ENCODE measurements around the gene SMIM38. TPM values are rescaled to one million over a fixed set of nuclear protein-coding genes. Genes with fewer than 3 reads are reported as not detected.

The SMIM38 gene
- total and polyA plus RNA-seq, 2 donors (not counting 1 experiment from before 2014, with no cell fraction given) = 1.2 to 1.6 TPM

DNA sequence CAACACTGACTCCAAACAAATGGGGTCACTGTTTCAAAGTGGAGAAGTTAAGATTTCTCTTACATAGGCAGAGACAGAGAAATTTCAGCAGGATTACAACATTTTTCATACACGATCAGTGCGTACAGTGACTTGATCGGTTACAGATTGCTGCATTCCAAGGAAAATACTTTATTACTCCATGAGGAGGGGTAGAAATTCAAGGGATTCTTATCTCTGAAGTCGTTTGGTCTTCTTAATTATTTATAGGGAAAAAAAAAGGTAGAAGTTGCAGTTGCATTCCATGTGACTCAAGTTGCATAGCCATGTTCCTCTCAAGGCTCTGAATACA lies 10.7 kb upstream of the SMIM38 start:
- ATAC-seq (ENCODE audit: low read depth) (no peak), DNase-seq (no peak)
- TF ChIP-seq EZH2 (IDR thresholded peaks at IDR 0.05; ENCODE audit: borderline replicate concordance, insufficient read depth, low read depth, low read length, poor library complexity, severe bottlenecking) = no peak
- no peak for TF ChIP-seq CTCF (IDR thresholded peaks at IDR 0.05)
- ChIA-PET POLR2A (no interaction called here), CTCF (no interaction called here)
- Histone ChIP-seq H3K79me2 (ENCODE audit: control insufficient read depth, insufficient read depth, low read length) (no peaks in the 10 kb centered on the region), H3K9me3 (ENCODE audit: control extremely low read depth in 1 of 3, control insufficient read depth in 2 of 3, insufficient read depth in 1 of 3, low read length in 2 of 3) (peaks cover 5 to 44% (median 32%) of the 10 kb centered on the region in 3 donors), H3K4me1 (ENCODE audit: control insufficient read depth in 2 of 2, insufficient read depth in 2 of 2, low read length in 2 of 2) (no peaks in the 10 kb centered on the region), H3K27me3 (replicated peaks in 1 of 4; ENCODE audit: control extremely low read depth in 1 of 4, control insufficient read depth in 3 of 4, insufficient read depth in 4 of 4, low read length in 3 of 4) (no peaks in the 10 kb centered on the region), H3K9ac (ENCODE audit: low read length) (no peak overlapping the region), H4K20me1 (ENCODE audit: control insufficient read depth, insufficient read depth, low read length, poor library complexity, severe bottlenecking) (no peaks in the 10 kb centered on the region), H3K36me3 (replicated peaks in 1 of 2; ENCODE audit: control extremely low read depth in 1 of 2, control insufficient read depth in 1 of 2, extremely low read depth in 1 of 2, insufficient read depth in 2 of 2, low read length in 1 of 2) (no peaks in the 10 kb centered on the region), H2AFZ (ENCODE audit: insufficient read depth, low read depth, low read length, poor library complexity, severe bottlenecking) (no peak overlapping the region), H3K4me2 (replicated peaks; ENCODE audit: low read depth, low read length, poor library complexity, severe bottlenecking) (no peak overlapping the region), H3K27ac (ENCODE audit: low read length in 2 of 2) (no peak overlapping the region), H3K4me3 (ENCODE audit: control extremely low read depth in 1 of 5, extremely low read depth in 1 of 5, insufficient read depth in 1 of 5, low read depth in 2 of 5, low read length in 4 of 5) (no peak overlapping the region)
- no peak overlapping the region for H3K4me3 Mint-ChIP-seq
- H3K4me1 Mint-ChIP-seq = no peaks in the 10 kb centered on the region
- peaks cover 16% of the 10 kb centered on the region for H3K9me3 Mint-ChIP-seq (ENCODE audit: insufficient read depth)
- no peak overlapping the region for H3K27ac Mint-ChIP-seq
- intact Hi-C loops (cut with micrococcal nuclease) = no loop called here
- no CpG with 5 or more reads among the region's 4 CpGs for WGBS (ENCODE audit: insufficient coverage)
- peaks cover 7% of the 10 kb centered on the region for H3K27me3 Mint-ChIP-seq

- POLR2A ChIA-PET = no interaction called here
These were observed 7.4 kb upstream of the SMIM38 start for GRCh38 chr11:69148377-69148762.

More at GRCh38 chr11:69148377-69148762, 7.4 kb upstream of the SMIM38 start:
- Mint-ChIP-seq H3K4me1 (no peaks in the 10 kb centered on the region), H3K9me3 (ENCODE audit: insufficient read depth) (peaks cover 17% of the 10 kb centered on the region), H3K4me3 (no peak overlapping the region), H3K27ac (no peak overlapping the region), H3K27me3 (peaks cover 7% of the 10 kb centered on the region)
- peaks cover 1 to 36% (median 16%) of the 10 kb centered on the region in 3 donors for H3K9me3 ChIP-seq (ENCODE audit: control extremely low read depth in 1 of 3, control insufficient read depth in 2 of 3, insufficient read depth in 1 of 3, low read length in 2 of 3)
- no peaks in the 10 kb centered on the region for H3K79me2 ChIP-seq (ENCODE audit: control insufficient read depth, insufficient read depth, low read length)
- intact Hi-C loops (cut with micrococcal nuclease) = no loop called here
- H3K4me1 ChIP-seq (ENCODE audit: control insufficient read depth in 2 of 2, insufficient read depth in 2 of 2, low read length in 2 of 2) = no peaks in the 10 kb centered on the region
- no peaks in the 10 kb centered on the region for H3K36me3 ChIP-seq (replicated peaks in 1 of 2; ENCODE audit: control extremely low read depth in 1 of 2, control insufficient read depth in 1 of 2, extremely low read depth in 1 of 2, insufficient read depth in 2 of 2, low read length in 1 of 2)
- CTCF ChIA-PET = no interaction called here
- H4K20me1 ChIP-seq (ENCODE audit: control insufficient read depth, insufficient read depth, low read length, poor library complexity, severe bottlenecking) = no peaks in the 10 kb centered on the region
- 97% methylated on average over 13 of the region's 13 CpGs for WGBS (ENCODE audit: insufficient coverage)
- ATAC-seq (ENCODE audit: low read depth) (no peak), DNase-seq (no peak)
- H3K4me2 ChIP-seq (replicated peaks; ENCODE audit: low read depth, low read length, poor library complexity, severe bottlenecking) = no peak overlapping the region
- H3K27me3 ChIP-seq (replicated peaks in 1 of 4; ENCODE audit: control extremely low read depth in 1 of 4, control insufficient read depth in 3 of 4, insufficient read depth in 4 of 4, low read length in 3 of 4) = no peaks in the 10 kb centered on the region
- H3K4me3 ChIP-seq (ENCODE audit: control extremely low read depth in 1 of 5, extremely low read depth in 1 of 5, insufficient read depth in 1 of 5, low read depth in 2 of 5, low read length in 4 of 5) = no peak overlapping the region
- no peak overlapping the region for H3K27ac ChIP-seq (ENCODE audit: low read length in 2 of 2)
- no peak for TF ChIP-seq CTCF (IDR thresholded peaks at IDR 0.05)
- no peak for TF ChIP-seq EZH2 (IDR thresholded peaks at IDR 0.05; ENCODE audit: borderline replicate concordance, insufficient read depth, low read depth, low read length, poor library complexity, severe bottlenecking)
- no peak overlapping the region for H2AFZ ChIP-seq (ENCODE audit: insufficient read depth, low read depth, low read length, poor library complexity, severe bottlenecking)
- no peak overlapping the region for H3K9ac ChIP-seq (ENCODE audit: low read length)

All from B cell (primary cell).